GM18508 (cell line): ENCODE results near the gene MEGF11.

Experiments
- ATAC-seq: cut with Tn5 transposase; IDR thresholded peaks from one replicate; pipeline ENCODE4 v1.9.1; 2021; ENCODE audit warnings: moderate number of reproducible peaks; ENCODE audit not compliant: insufficient read depth, unreplicated experiment

Gene MEGF11

GRCh38 chr15:66044837-66045236, 208.7 kb downstream of the MEGF11 start:
- ATAC-seq = no peak

GRCh38 chr15:66043264-66043663, 210.3 kb downstream of the MEGF11 start:
- no peak for ATAC-seq

- ATAC-seq = no peak
These were observed 210.9 kb downstream of the MEGF11 start for GRCh38 chr15:66042624-66043023.

- no peak for ATAC-seq
These were observed 212.3 kb downstream of the MEGF11 start for GRCh38 chr15:66041276-66041675.

GRCh38 chr15:66040211-66040892, 213.2 kb downstream of the MEGF11 start:
- no peak for ATAC-seq

- no peak for ATAC-seq
These were observed 214.3 kb downstream of the MEGF11 start for GRCh38 chr15:66039117-66039871.

- no peak for ATAC-seq
These were observed 215.0 kb downstream of the MEGF11 start for GRCh38 chr15:66038387-66039116.

- no peak for ATAC-seq
These were observed 216.7 kb downstream of the MEGF11 start for GRCh38 chr15:66036859-66037258.

- no peak for ATAC-seq
These were observed 217.6 kb downstream of the MEGF11 start for GRCh38 chr15:66035901-66036300.

- ATAC-seq = no peak
These were observed 220.4 kb downstream of the MEGF11 start for GRCh38 chr15:66033143-66033542.

- no peak for ATAC-seq
These were observed 221.5 kb downstream of the MEGF11 start for GRCh38 chr15:66032006-66032405.

- ATAC-seq = no peak
These were observed 222.9 kb downstream of the MEGF11 start for GRCh38 chr15:66030650-66031049.

GRCh38 chr15:66029650-66030049, 223.9 kb downstream of the MEGF11 start:
- no peak for ATAC-seq

- ATAC-seq = no peak
These were observed 226.2 kb downstream of the MEGF11 start for GRCh38 chr15:66027268-66027805.

- ATAC-seq = no peak
These were observed 227.6 kb downstream of the MEGF11 start for GRCh38 chr15:66025972-66026371.

GRCh38 chr15:66025015-66025452, 228.5 kb downstream of the MEGF11 start:
- ATAC-seq = no peak

- ATAC-seq = no peak
These were observed 229.4 kb downstream of the MEGF11 start for GRCh38 chr15:66024116-66024515.

- ATAC-seq = no peak
These were observed 230.1 kb downstream of the MEGF11 start for GRCh38 chr15:66023311-66023972.

GRCh38 chr15:66022163-66022525, 231.4 kb downstream of the MEGF11 start:
- no peak for ATAC-seq

GRCh38 chr15:66021496-66022162, 231.9 kb downstream of the MEGF11 start:
- ATAC-seq = no peak
